GM12874 (cell line): ENCODE measurements around the gene RPTOR.

ENCODE experiments used
- CTCF ChIP-seq: IDR thresholded peaks from 2 replicates; pipeline ENCODE4 v1.5.1; 2011; ENCODE audit warnings: low read depth, mild to moderate bottlenecking, control low read depth, low read length, moderate library complexity; ENCODE audit not compliant: insufficient read depth

Gene RPTOR

GRCh38 chr17:80702315-80703141 lies 157.9 kb downstream of the RPTOR start:
- TF ChIP-seq CTCF: no peak

- no peak for TF ChIP-seq CTCF
Observed at GRCh38 chr17:80703142-80703478, 158.5 kb downstream of the RPTOR start.

DNA sequence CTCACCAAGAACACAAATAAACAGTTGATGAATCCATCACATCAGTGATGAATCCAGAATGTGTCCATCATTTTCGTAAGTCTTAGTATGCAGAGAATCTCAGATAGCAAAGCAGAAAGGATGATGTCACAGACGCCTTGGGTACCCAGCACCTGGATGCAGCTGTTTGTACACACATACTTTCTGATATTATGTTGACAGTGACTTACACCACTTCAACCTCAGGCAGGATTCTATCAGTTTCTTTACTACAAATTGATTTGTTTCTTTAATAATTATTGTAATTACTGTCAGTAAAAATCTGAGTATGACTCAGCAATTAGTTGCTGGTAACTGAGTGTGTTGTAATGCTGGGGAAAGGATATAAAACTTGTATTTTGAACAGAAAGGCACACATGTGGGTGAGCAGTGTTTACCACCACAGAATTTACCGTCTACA lies 159.8 kb downstream of the RPTOR start:
- TF ChIP-seq CTCF: no peak

GRCh38 chr17:80704894-80705293 lies 160.3 kb downstream of the RPTOR start:
- no peak for TF ChIP-seq CTCF

GRCh38 chr17:80705988-80706387 lies 161.3 kb downstream of the RPTOR start:
- TF ChIP-seq CTCF: no peak

DNA sequence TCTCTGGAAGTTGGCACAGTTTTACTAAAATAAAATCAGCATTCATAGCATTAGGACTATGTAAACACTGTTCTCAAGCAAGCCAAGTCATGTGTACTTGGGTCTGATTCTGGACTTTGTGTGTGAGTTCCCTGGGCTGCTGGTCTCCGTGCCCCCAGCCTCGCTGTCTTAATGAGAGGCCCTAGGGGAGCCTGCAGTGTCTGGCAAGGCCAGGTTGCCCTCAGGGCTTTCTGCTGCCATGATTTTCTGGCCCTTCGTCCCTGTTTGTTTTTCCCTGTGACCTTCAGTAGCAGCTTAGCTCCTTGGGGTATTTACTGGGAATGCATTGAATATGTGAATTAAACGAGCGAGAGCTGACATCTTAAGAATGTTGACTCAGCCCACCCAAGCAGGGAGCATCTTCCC lies 161.8 kb downstream of the RPTOR start:
- no peak for TF ChIP-seq CTCF

- TF ChIP-seq CTCF: no peak
Observed at GRCh38 chr17:80708480-80708879, 163.8 kb downstream of the RPTOR start.
